Measurements from ENCODE around the gene TMTC2. TPM values are rescaled to one million over a fixed set of nuclear protein-coding genes. Genes with fewer than 3 reads are reported as not detected.

The TMTC2 gene
- total RNA-seq, 1 experiment from 2014 or later: 1.7 TPM

- BruUV-seq (replicated peaks): no TSS peak
- Mint-ChIP-seq H3K9me3 (ENCODE audit: unreplicated experiment) (no peaks in the 10 kb centered on the region), H3K36me3 (ENCODE audit: insufficient read depth, unreplicated experiment) (no peaks in the 10 kb centered on the region), H3K27ac (ENCODE audit: low read depth, unreplicated experiment) (no peak overlapping the region), H3K27me3 (ENCODE audit: insufficient read depth, unreplicated experiment) (no peaks in the 10 kb centered on the region), H3K4me3 (ENCODE audit: unreplicated experiment) (no peak overlapping the region), H3K4me1 (ENCODE audit: insufficient read depth, unreplicated experiment) (no peaks in the 10 kb centered on the region)
- POLR2A ChIA-PET: no interaction called here
- DNase-seq (ENCODE audit: unreplicated experiment): peak; percentile 17
- TF ChIP-seq CTCF (IDR thresholded peaks at IDR 0.05; ENCODE audit: unreplicated experiment): no peak
- CTCF ChIA-PET: no interaction called here
- intact Hi-C loops (cut with micrococcal nuclease): no loop called here
These were observed 268.3 kb downstream of the TMTC2 start for GRCh38 chr12:82955043-82955442.

- Mint-ChIP-seq H3K9me3 (ENCODE audit: unreplicated experiment) (no peaks in the 10 kb centered on the region), H3K27ac (ENCODE audit: low read depth, unreplicated experiment) (no peak overlapping the region), H3K36me3 (ENCODE audit: insufficient read depth, unreplicated experiment) (no peaks in the 10 kb centered on the region), H3K27me3 (ENCODE audit: insufficient read depth, unreplicated experiment) (no peaks in the 10 kb centered on the region), H3K4me3 (ENCODE audit: unreplicated experiment) (no peak overlapping the region), H3K4me1 (ENCODE audit: insufficient read depth, unreplicated experiment) (no peaks in the 10 kb centered on the region)
- CTCF ChIA-PET: no interaction called here
- no peak for TF ChIP-seq CTCF (IDR thresholded peaks at IDR 0.05; ENCODE audit: unreplicated experiment)
- intact Hi-C loops (cut with micrococcal nuclease): no loop called here
- DNase-seq (ENCODE audit: unreplicated experiment): no peak
- POLR2A ChIA-PET: no interaction called here
- no TSS peak for BruUV-seq (replicated peaks)
These were observed 272.3 kb downstream of the TMTC2 start for GRCh38 chr12:82958966-82959365.

- no peak for DNase-seq (ENCODE audit: unreplicated experiment)
- BruUV-seq (replicated peaks): no TSS peak
These were observed 273.1 kb downstream of the TMTC2 start for GRCh38 chr12:82959821-82960220.

GRCh38 chr12:82961835-82962234, 275.1 kb downstream of the TMTC2 start:
- ChIA-PET POLR2A (no interaction called here), CTCF (no interaction called here)
- Mint-ChIP-seq H3K4me1 (ENCODE audit: insufficient read depth, unreplicated experiment) (no peaks in the 10 kb centered on the region), H3K27me3 (ENCODE audit: insufficient read depth, unreplicated experiment) (no peaks in the 10 kb centered on the region), H3K36me3 (ENCODE audit: insufficient read depth, unreplicated experiment) (no peaks in the 10 kb centered on the region), H3K4me3 (ENCODE audit: unreplicated experiment) (no peak overlapping the region), H3K9me3 (ENCODE audit: unreplicated experiment) (no peaks in the 10 kb centered on the region), H3K27ac (ENCODE audit: low read depth, unreplicated experiment) (no peak overlapping the region)
- TF ChIP-seq CTCF (IDR thresholded peaks at IDR 0.05; ENCODE audit: unreplicated experiment): no peak
- intact Hi-C loops (cut with micrococcal nuclease): no loop called here
- BruUV-seq (replicated peaks): no TSS peak
- no peak for DNase-seq (ENCODE audit: unreplicated experiment)

More at GRCh38 chr12:82959821-82960220, 273.1 kb downstream of the TMTC2 start:
- no peak overlapping the region for H3K4me3 Mint-ChIP-seq (ENCODE audit: unreplicated experiment)
- no peaks in the 10 kb centered on the region for H3K9me3 Mint-ChIP-seq (ENCODE audit: unreplicated experiment)
- H3K27me3 Mint-ChIP-seq (ENCODE audit: insufficient read depth, unreplicated experiment): no peaks in the 10 kb centered on the region
- intact Hi-C loops (cut with micrococcal nuclease): no loop called here
- H3K4me1 Mint-ChIP-seq (ENCODE audit: insufficient read depth, unreplicated experiment): no peaks in the 10 kb centered on the region
- ChIA-PET CTCF (no interaction called here), POLR2A (no interaction called here)
- no peak for TF ChIP-seq CTCF (IDR thresholded peaks at IDR 0.05; ENCODE audit: unreplicated experiment)
- H3K27ac Mint-ChIP-seq (ENCODE audit: low read depth, unreplicated experiment): no peak overlapping the region
- H3K36me3 Mint-ChIP-seq (ENCODE audit: insufficient read depth, unreplicated experiment): no peaks in the 10 kb centered on the region
